ENCODE data around the gene FBXO47. TPM values are rescaled to one million over a fixed set of nuclear protein-coding genes. Genes with fewer than 3 reads are reported as not detected.
A peak's percentile ranks its signal among the peaks of the same experiment; 100 is the strongest.

Gene FBXO47
- total and polyA plus RNA-seq, 4 donors = not detected

DNA sequence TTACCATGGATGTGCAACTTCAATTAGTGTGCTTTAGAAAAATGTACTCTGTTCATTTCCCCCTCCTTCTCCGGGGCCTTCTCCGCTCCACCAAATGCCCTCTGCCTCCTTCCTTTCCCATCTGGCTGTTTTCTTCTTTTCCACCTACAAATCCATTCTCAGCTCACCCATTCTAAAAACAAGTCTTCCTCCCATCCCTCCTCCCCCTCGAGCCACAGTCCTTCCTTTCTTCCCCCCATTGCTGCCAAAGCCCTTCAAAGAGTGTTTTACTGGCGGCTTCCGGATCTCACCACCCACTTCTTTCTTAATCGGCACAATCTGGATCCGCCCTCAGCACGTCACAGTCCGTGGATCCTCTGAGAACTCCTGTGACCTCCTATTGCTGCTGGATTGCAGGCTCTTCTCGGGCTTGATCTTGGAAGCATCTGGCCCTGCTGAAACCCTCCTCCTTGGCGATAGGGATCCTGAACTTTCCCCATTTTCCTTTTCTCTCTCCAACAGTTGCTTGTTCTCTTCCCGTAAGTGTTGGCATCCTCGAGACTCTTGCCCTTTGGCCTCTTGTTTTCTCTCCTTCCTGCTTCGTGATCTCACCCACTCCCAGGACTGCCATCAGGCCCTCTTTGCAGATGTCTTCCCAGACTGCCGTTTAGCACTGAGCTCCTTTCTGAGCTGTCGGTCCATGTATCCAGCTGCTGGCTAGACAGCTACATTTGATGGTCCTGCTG, 36.0 kb upstream of the FBXO47 start:
- peaks cover 0 to 8% (median 0%) of the 10 kb centered on the region in 5 donors for H3K4me1 ChIP-seq (ENCODE audit: control insufficient read depth in 5 of 5, insufficient read depth in 5 of 5, low read length in 5 of 5)
- TF ChIP-seq CTCF (IDR thresholded peaks at IDR 0.05; ENCODE audit: control extremely low read depth, extremely low read depth) = no peak
- no peaks in the 10 kb centered on the region for H3K27me3 ChIP-seq (ENCODE audit: control insufficient read depth in 3 of 3, insufficient read depth in 3 of 3, low read length in 2 of 3)
- DNase-seq (peak; percentile 19 to 65 (median 38)), ATAC-seq (ENCODE audit: insufficient read depth, low FRiP score) (peak; percentile 76)
- peak overlapping the region in 1 of 2 donors; percentile 5 for H3K9ac ChIP-seq (ENCODE audit: insufficient read depth in 1 of 2, low read length in 2 of 2)
- no peak overlapping the region for H3K4me3 ChIP-seq
- peak overlapping the region; percentile 37 to 82 for H3K27ac ChIP-seq (ENCODE audit: low read depth in 1 of 2, low read length in 1 of 2)
- 35 to 41% methylated on average over 16 of the region's 16 CpGs for WGBS, 2 donors
- H3K36me3 ChIP-seq (ENCODE audit: control insufficient read depth in 4 of 4, insufficient read depth in 4 of 4, low read length in 4 of 4) = no peaks in the 10 kb centered on the region
- H3K9me3 ChIP-seq (ENCODE audit: control insufficient read depth in 4 of 4, insufficient read depth in 3 of 4, low read length in 3 of 4) = no peaks in the 10 kb centered on the region

GRCh38 chr17:39001703-39002637, 34.8 kb upstream of the FBXO47 start:
- H3K27me3 ChIP-seq (ENCODE audit: control insufficient read depth in 3 of 3, insufficient read depth in 3 of 3, low read length in 2 of 3) = no peaks in the 10 kb centered on the region
- 28 to 36% methylated on average over 9 of the region's 9 CpGs for WGBS, 2 donors
- no peaks in the 10 kb centered on the region for H3K36me3 ChIP-seq (ENCODE audit: control insufficient read depth in 4 of 4, insufficient read depth in 4 of 4, low read length in 4 of 4)
- no peak overlapping the region for H3K9ac ChIP-seq (ENCODE audit: insufficient read depth in 1 of 2, low read length in 2 of 2)
- H3K27ac ChIP-seq (ENCODE audit: low read depth in 1 of 2, low read length in 1 of 2) = peak overlapping the region; percentile 82 to 90
- H3K9me3 ChIP-seq (ENCODE audit: control insufficient read depth in 4 of 4, insufficient read depth in 3 of 4, low read length in 3 of 4) = peaks cover 0 to 6% (median 2%) of the 10 kb centered on the region in 4 donors
- peak; percentile 87 for ATAC-seq (ENCODE audit: insufficient read depth, low FRiP score)
- H3K4me3 ChIP-seq = no peak overlapping the region
- DNase-seq = no peak
- H3K4me1 ChIP-seq (ENCODE audit: control insufficient read depth in 5 of 5, insufficient read depth in 5 of 5, low read length in 5 of 5) = peaks cover 0 to 8% (median 0%) of the 10 kb centered on the region in 5 donors
- no peak for TF ChIP-seq CTCF (IDR thresholded peaks at IDR 0.05; ENCODE audit: control extremely low read depth, extremely low read depth)

DNA sequence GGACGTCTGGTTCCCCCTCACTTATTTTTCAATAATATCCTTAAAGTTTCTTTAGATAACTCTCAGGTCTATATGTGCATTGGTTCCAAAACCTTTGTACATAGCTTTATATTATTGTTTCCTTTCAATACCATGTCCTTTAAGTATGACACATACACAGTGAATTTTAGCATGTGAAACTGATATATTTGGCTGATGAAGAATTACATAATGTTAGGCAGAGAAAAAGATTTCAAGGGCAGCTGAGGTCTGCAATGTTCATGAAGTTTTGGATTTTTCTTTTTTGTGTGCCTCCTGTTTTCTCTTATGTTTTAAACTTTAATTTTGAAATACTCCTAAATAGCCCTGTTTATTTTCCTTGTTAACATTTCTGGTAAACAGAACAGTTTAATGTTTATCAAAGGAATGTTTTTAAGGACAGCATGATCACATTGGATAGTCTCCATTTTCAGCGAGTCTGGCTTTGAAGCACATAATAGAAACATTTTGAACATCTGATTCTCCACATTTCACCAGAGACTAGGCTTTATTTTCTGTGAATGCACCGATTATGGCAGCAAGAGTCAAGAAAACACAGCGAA, 32.9 kb upstream of the FBXO47 start:
- Histone ChIP-seq H3K9ac (ENCODE audit: insufficient read depth in 1 of 2, low read length in 2 of 2) (no peak overlapping the region), H3K4me1 (ENCODE audit: control insufficient read depth in 5 of 5, insufficient read depth in 5 of 5, low read length in 5 of 5) (peaks cover 0 to 8% (median 0%) of the 10 kb centered on the region in 5 donors), H3K27ac (ENCODE audit: low read depth in 1 of 2, low read length in 1 of 2) (peak overlapping the region in 1 of 2 donors; percentile 13), H3K36me3 (ENCODE audit: control insufficient read depth in 4 of 4, insufficient read depth in 4 of 4, low read length in 4 of 4) (no peaks in the 10 kb centered on the region), H3K27me3 (ENCODE audit: control insufficient read depth in 3 of 3, insufficient read depth in 3 of 3, low read length in 2 of 3) (no peaks in the 10 kb centered on the region), H3K4me3 (no peak overlapping the region), H3K9me3 (ENCODE audit: control insufficient read depth in 4 of 4, insufficient read depth in 3 of 4, low read length in 3 of 4) (peaks cover 0 to 6% (median 2%) of the 10 kb centered on the region in 4 donors)
- peak in 2 of 3 donors; percentile 33 to 45 for DNase-seq
- no peak for ATAC-seq (ENCODE audit: insufficient read depth, low FRiP score)
- WGBS, 2 donors = 61 to 66% methylated on average over 4 of the region's 4 CpGs
- no peak for TF ChIP-seq CTCF (IDR thresholded peaks at IDR 0.05; ENCODE audit: control extremely low read depth, extremely low read depth)
